NB4 (cell line): Measurements from ENCODE around the gene BAHCC1.

Source experiments
- DNase-seq: peaks from one replicate; pipeline ENCODE4 v3.0.0; 2010; ENCODE audit warnings: low read depth
- H3K4me3 ChIP-seq: one replicate; pipeline ENCODE4 v1.5.1; 2011; ENCODE audit warnings: mild to moderate bottlenecking, low read depth, low read length, moderate library complexity
- CTCF ChIP-seq: IDR thresholded peaks from one replicate; pipeline ENCODE4 v1.5.1; 2012; ENCODE audit warnings: low read depth, low read length
- MAX ChIP-seq: IDR thresholded peaks from 2 replicates; pipeline ENCODE4 v1.6.1; 2011; ENCODE audit warnings: low read depth, low read length
- MYC ChIP-seq: IDR thresholded peaks from 2 replicates; pipeline ENCODE4 v1.6.1; 2011; ENCODE audit warnings: low read depth, low read length
- POLR2A ChIP-seq: IDR thresholded peaks from 2 replicates; pipeline ENCODE4 v1.6.1; 2011; ENCODE audit warnings: mild to moderate bottlenecking; ENCODE audit not compliant: insufficient read length; ENCODE audit errors: extremely low read depth

BAHCC1 gene

GRCh38 chr17:81380131-81380530 is 15.1 kb upstream of the BAHCC1 start:
- TF ChIP-seq POLR2A (no peak), MAX (no peak), MYC (no peak), CTCF (no peak)
- DNase-seq = no peak
- no peak overlapping the region for H3K4me3 ChIP-seq

GRCh38 chr17:81380666-81381518 is 14.4 kb upstream of the BAHCC1 start:
- no peak for TF ChIP-seq MAX
- TF ChIP-seq CTCF = no peak
- TF ChIP-seq POLR2A = no peak
- no peak for TF ChIP-seq MYC
- no peak overlapping the region for H3K4me3 ChIP-seq
- DNase-seq = no peak

GRCh38 chr17:81381632-81382577 is 13.4 kb upstream of the BAHCC1 start:
- DNase-seq = no peak
- no peak for TF ChIP-seq CTCF
- no peak for TF ChIP-seq MAX
- no peak for TF ChIP-seq MYC
- TF ChIP-seq POLR2A = no peak
- H3K4me3 ChIP-seq = no peak overlapping the region

- TF ChIP-seq POLR2A (no peak), CTCF (no peak), MAX (no peak), MYC (no peak)
- H3K4me3 ChIP-seq = no peak overlapping the region
- no peak for DNase-seq
These were observed 12.4 kb upstream of the BAHCC1 start for GRCh38 chr17:81382851-81383250.

- DNase-seq = no peak
- no peak overlapping the region for H3K4me3 ChIP-seq
- TF ChIP-seq MYC = no peak
- TF ChIP-seq MAX = no peak
- no peak for TF ChIP-seq POLR2A
- no peak for TF ChIP-seq CTCF
These were observed 11.5 kb upstream of the BAHCC1 start for GRCh38 chr17:81383504-81384421.
